HepG2 (cell line): ENCODE data around the gene HYI. TPM values are rescaled to one million over a fixed set of nuclear protein-coding genes. Genes with fewer than 3 reads are reported as not detected.
"Not testable (repeated sequence)": the region's sequence is repeated elsewhere in the genome, so short reads cannot be mapped to it uniquely, and the experiment has no call there.

Experiments
- ATAC-seq: fragments of 200-7000 bp; cut with Tn5 transposase; 3 replicates; pipeline ENCODE4 v1.9.1; 2020; ENCODE audit warnings: mild to moderate bottlenecking, moderate library complexity
- BruUV-seq: library from RNA; stranded (reverse); fragments of 400-500 nt; replicated peaks from 2 replicates; lab custom pipeline; 2021; lab: Mats Ljungman, UMichigan
- CTCF ChIA-PET: fragments of 300-600 bp; formaldehyde crosslinking; extraction: SDS; loops from one replicate; lab custom pipeline; 2021; ENCODE audit warnings: low total read pairs, inconsistent platforms, low intra/inter-chr PET ratio; lab: Yijun Ruan, JAX
- POLR2A ChIA-PET: fragments of 350-600 bp; sonication (Branson Sonifier 250); formaldehyde crosslinking; loops from one replicate; lab custom pipeline; 2020; ENCODE audit warnings: antibody characterized with exemption, inconsistent platforms; lab: Yijun Ruan, JAX
- DNase-seq: peaks from one replicate; pipeline ENCODE4 v3.0.0-alpha.2; 2015; ENCODE audit warnings: low spot score
- FAIRE-seq: peaks from 3 replicates; lab custom pipeline; 2011; peaks lifted over from hg19 to GRCh38; lab: Jason Lieb, UNC
- H2AFZ ChIP-seq: one replicate; pipeline ENCODE4 v1.6.1; 2011; ENCODE audit warnings: low read length, inconsistent platforms
- H3K27ac ChIP-seq: fragments of 300-600 bp; 3 replicates; pipeline ENCODE4 v1.8.0; 2011; ENCODE audit warnings: mixed run types, mild to moderate bottlenecking, mixed read lengths, low read length, inconsistent platforms; ENCODE audit not compliant: insufficient read depth; ENCODE audit errors: extremely low read length
- H3K27me3 ChIP-seq, 2 experiments: fragments of 200-600 bp in 1 of 2; 2 replicates in 1 of 2; 3 replicates in 1 of 2; pipeline versions ENCODE4 v1.6.0 to v1.8.0; 2011; ENCODE audit warnings: low read length in 2 of 2, mild to moderate bottlenecking in 2 of 2, moderate library complexity in 2 of 2, inconsistent platforms in 1 of 2; ENCODE audit not compliant: insufficient read depth in 2 of 2, control insufficient read depth in 1 of 2
- H3K36me3 ChIP-seq, 2 experiments: fragments of 200-600 bp in 1 of 2; replicated peaks in 1 of 2; 2 replicates in 1 of 2; 3 replicates in 1 of 2; pipeline versions ENCODE4 v1.5.1 to v1.8.0; 2011; ENCODE audit warnings: low read length in 2 of 2, inconsistent platforms in 1 of 2; ENCODE audit not compliant: insufficient read depth in 2 of 2, control insufficient read depth in 1 of 2
- H3K4me1 ChIP-seq: 2 replicates; pipeline ENCODE4 v1.5.1; 2012; ENCODE audit warnings: low read length, inconsistent platforms; ENCODE audit not compliant: insufficient read depth
- H3K4me2 ChIP-seq: 2 replicates; pipeline ENCODE4 v1.6.0; 2011; ENCODE audit warnings: low read depth, low read length, inconsistent platforms
- H3K4me3 ChIP-seq, 3 experiments: fragments of 200-600 bp in 1 of 3; sonication (generic), shearing (Covaris generic) in 1 of 3; replicated peaks in 1 of 3; 2 replicates each; pipeline ENCODE4 v1.5.1; 2011 to 2016; ENCODE audit warnings: low read length in 3 of 3, inconsistent platforms in 2 of 3, low read depth in 2 of 3, mild to moderate bottlenecking in 2 of 3, control low read depth in 1 of 3, mixed read lengths in 1 of 3; ENCODE audit not compliant: insufficient read depth in 1 of 3
- H3K79me2 ChIP-seq: one replicate; pipeline ENCODE4 v1.6.1; 2011; ENCODE audit warnings: low read length, inconsistent platforms; ENCODE audit not compliant: insufficient read depth
- H3K9ac ChIP-seq: 2 replicates; pipeline ENCODE4 v1.6.0; 2011; ENCODE audit warnings: mild to moderate bottlenecking, low read depth, low read length, inconsistent platforms; ENCODE audit not compliant: insufficient read depth
- H3K9me3 ChIP-seq: 2 replicates; pipeline ENCODE4 v1.5.1; 2012; ENCODE audit warnings: mild to moderate bottlenecking, low read length
- H4K20me1 ChIP-seq: 2 replicates; pipeline ENCODE4 v1.6.0; 2011; ENCODE audit warnings: inconsistent platforms, mild to moderate bottlenecking, low read length, moderate library complexity; ENCODE audit not compliant: insufficient read depth
- ZNF33B ChIP-seq: sonication (generic); formaldehyde crosslinking; IDR thresholded peaks from 2 replicates; pipeline ENCODE4 v1.5.1; 2020; ENCODE audit warnings: mild to moderate bottlenecking, missing genetic modification reagents
- ZNF577 ChIP-seq: sonication (generic); formaldehyde crosslinking; IDR thresholded peaks from 2 replicates; pipeline ENCODE4 v1.4.0; 2020; ENCODE audit warnings: mild to moderate bottlenecking, low read depth, missing genetic modification reagents, borderline replicate concordance
- ZNF614 ChIP-seq: IDR thresholded peaks from 2 replicates; pipeline ENCODE4 v1.6.1; 2018; ENCODE audit warnings: missing biosample characterization, missing genetic modification reagents, inconsistent platforms, borderline replicate concordance
- ZNF782 ChIP-seq: sonication (generic); formaldehyde crosslinking; IDR thresholded peaks from 2 replicates; pipeline ENCODE4 v1.4.0; 2020; ENCODE audit warnings: missing genetic modification reagents, mild to moderate bottlenecking, borderline replicate concordance
- ZNF83 ChIP-seq: sonication (generic); formaldehyde crosslinking; IDR thresholded peaks from 2 replicates; pipeline ENCODE4 v1.4.0; 2020; ENCODE audit warnings: missing genetic modification reagents, mild to moderate bottlenecking, borderline replicate concordance
- WGBS: methylation state at CpG from one replicate; pipeline ENCODE4 v1.1.6; 2017; ENCODE audit warnings: low lambda C conversion rate; 5-methylcytosine and 5-hydroxymethylcytosine counted together
- in situ Hi-C: cut with HindIII; loops from 2 replicates; pipeline ENCODE4 v1.10.0; 2017; ENCODE audit warnings: low pct_unique_long_range_greater_than_20kb; ENCODE audit not compliant: extremely low pct_ligation_motif_present
- intact Hi-C: fragments of 100-400 bp; cut with micrococcal nuclease; formaldehyde crosslinking; loops from one replicate; pipeline ENCODE4 v1.10.0; 2022; ENCODE audit not compliant: unreplicated experiment
- polyA plus RNA-seq, 8 experiments: library from polyadenylated mRNA; depleted of rRNA in 3 of 8; stranded (reverse) in 7 of 8; unstranded in 1 of 8; fragments of >200 nt; fragmentation: Illumina TruSeq in 4 of 8; extraction: Trizol in 4 of 8; gene quantifications; 2 replicates each; pipeline versions ENCODE4 v1.2.1 to v1.2.3, GENCODE V29; 2011 to 2016; ENCODE audit warnings: low read depth in 4 of 8, missing spikeins in 1 of 8, mixed read lengths in 1 of 8; ENCODE audit not compliant: insufficient read depth in 1 of 8
- total RNA-seq, 5 experiments: library from RNA; depleted of rRNA; stranded (reverse); fragments of >200 nt; fragmentation: Illumina TruSeq; extraction: Trizol; gene quantifications; 2 replicates each; pipeline ENCODE4 v1.2.3, GENCODE V29; 2016; ENCODE audit warnings: low read depth in 1 of 5
- TF ChIP-seq, protein P1 (sequence below): sonication (generic); formaldehyde crosslinking; IDR thresholded peaks from 2 replicates; pipeline ENCODE4 v1.8.0; 2022; ENCODE audit warnings: missing genetic modification reagents, low read depth, mild to moderate bottlenecking, borderline replicate concordance
- TF ChIP-seq, protein P2 (sequence below): sonication (generic); formaldehyde crosslinking; IDR thresholded peaks from 2 replicates; pipeline ENCODE4 v1.8.1; 2022; ENCODE audit warnings: low read depth, mild to moderate bottlenecking, missing genetic modification reagents
- TF ChIP-seq, protein P3 (sequence below): sonication (generic); formaldehyde crosslinking; IDR thresholded peaks from 2 replicates; pipeline ENCODE4 v1.4.0; 2020; ENCODE audit warnings: mild to moderate bottlenecking, missing genetic modification reagents
- TF ChIP-seq, protein P4 (sequence below): sonication (generic); formaldehyde crosslinking; IDR thresholded peaks from 2 replicates; pipeline ENCODE4 v1.5.0; 2020; ENCODE audit warnings: mild to moderate bottlenecking, missing genetic modification reagents

HYI gene
- total and polyA plus RNA-seq, 2 of the 13 experiments (the other 11 are each of a cell fraction or from before 2014, with no cell fraction given) = not detected

DNA sequence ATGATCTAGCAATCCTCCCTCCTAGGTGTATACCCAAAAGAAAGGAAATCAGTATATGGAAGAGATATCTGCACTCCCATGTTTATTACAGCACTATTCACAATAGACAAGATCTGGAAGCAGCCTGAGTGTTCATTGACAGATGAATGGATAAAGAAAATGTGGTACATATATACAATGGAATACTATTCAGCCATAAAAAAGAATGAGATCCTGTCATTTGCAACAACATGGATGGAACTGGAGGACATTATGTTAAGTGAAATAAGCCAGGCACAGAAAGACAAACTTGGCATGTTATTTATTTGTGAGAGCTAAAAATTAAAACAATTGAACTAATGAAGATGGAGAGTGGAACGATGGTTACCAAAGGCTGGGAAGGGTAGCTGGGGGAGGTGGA, 40.3 kb downstream of the HYI start:
- H3K27ac ChIP-seq, BruUV-seq, H3K9ac ChIP-seq, H2AFZ ChIP-seq, H3K4me3 ChIP-seq, H3K9me3 ChIP-seq, H3K27me3 ChIP-seq, intact Hi-C loops, H3K4me2 ChIP-seq, DNase-seq, H4K20me1 ChIP-seq, ATAC-seq, FAIRE-seq, H3K79me2 ChIP-seq: not testable (repeated sequence)
- Histone ChIP-seq H3K4me1 (peaks cover 12% of the 10 kb centered on the region), H3K36me3 (peaks cover 1 to 13% of the 10 kb centered on the region in 2 experiments; a peak in 2 of 5 replicates)
- POLR2A ChIA-PET = interaction anchor here (1.6 kb wide), 1 partner anchor 186 kb away, joined by 6 read pairs; no protein-coding TSS in a partner anchor
- WGBS = 93% methylated on average over 1 of the region's 1 CpG
- in situ Hi-C loops = loop anchor here (5.0 to 25.0 kb wide), 2 partner anchors 186 to 501 kb away; no protein-coding TSS in a partner anchor
- CTCF ChIA-PET = interaction anchor here (1.2 to 3.2 kb wide), 2 partner anchors 173 to 185 kb away, joined by 3 to 35 read pairs; no protein-coding TSS in a partner anchor

DNA sequence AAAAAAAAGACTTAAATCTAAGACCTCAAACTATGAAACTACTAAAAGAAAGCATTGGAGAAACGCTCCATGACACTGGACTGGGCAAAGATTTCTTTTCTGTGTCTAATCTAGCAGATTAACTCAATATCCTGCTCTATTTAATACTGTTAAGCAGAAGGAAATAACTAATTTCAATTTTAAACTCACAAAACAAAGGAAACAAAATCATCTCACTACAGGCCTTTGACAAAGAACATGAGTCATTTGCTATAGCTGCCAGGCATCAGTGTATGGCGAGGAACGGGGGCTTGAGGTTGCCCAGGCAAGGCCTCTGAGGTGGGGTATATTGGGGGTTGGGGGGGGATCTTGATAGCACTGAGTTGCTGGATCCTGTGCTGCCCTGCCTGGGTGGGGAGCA, 43.2 kb downstream of the HYI start:
- ATAC-seq (no peak), FAIRE-seq (no peak), DNase-seq (no peak)
- H3K4me3 ChIP-seq = no peak overlapping the region
- H3K79me2 ChIP-seq = no peaks in the 10 kb centered on the region
- ChIA-PET POLR2A (no interaction called here), CTCF (no interaction called here)
- H3K36me3 ChIP-seq = peaks cover 4 to 12% of the 10 kb centered on the region in 2 experiments; a peak in 2 of 5 replicates
- no peak overlapping the region for H3K4me2 ChIP-seq
- in situ Hi-C loops (loop anchor here (5.0 to 25.0 kb wide), 2 partner anchors 183 to 498 kb away; no protein-coding TSS in a partner anchor), intact Hi-C loops (no loop called here)
- no peaks in the 10 kb centered on the region for H4K20me1 ChIP-seq
- H3K9me3 ChIP-seq = no peaks in the 10 kb centered on the region
- no peaks in the 10 kb centered on the region for H3K27me3 ChIP-seq
- BruUV-seq = no TSS peak
- WGBS = 94% methylated on average over 3 of the region's 3 CpGs
- H3K27ac ChIP-seq = no peak overlapping the region
- H3K4me1 ChIP-seq = peaks cover 10% of the 10 kb centered on the region
- no peak overlapping the region for H2AFZ ChIP-seq
- no peak overlapping the region for H3K9ac ChIP-seq
- TF ChIP-seq ZNF782 (CRISPR knock-in tag) (no peak), ZNF33B (CRISPR knock-in tag) (no peak), ZNF577 (no peak), ZNF614 (CRISPR knock-in tag) (no peak), ZNF83 (CRISPR knock-in tag) (no peak)
- TF ChIP-seq, protein P1, sequence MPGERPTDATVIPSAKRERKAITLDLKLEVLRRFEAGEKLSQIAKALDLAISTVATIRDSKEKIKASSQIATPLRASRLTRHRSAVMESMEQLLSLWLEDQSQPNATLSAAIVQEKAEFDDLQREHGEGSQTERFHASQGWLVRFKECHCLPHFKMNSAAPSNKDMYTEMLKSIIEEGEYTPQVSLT (CRISPR knock-in tag) = no peak
- TF ChIP-seq, protein P2, sequence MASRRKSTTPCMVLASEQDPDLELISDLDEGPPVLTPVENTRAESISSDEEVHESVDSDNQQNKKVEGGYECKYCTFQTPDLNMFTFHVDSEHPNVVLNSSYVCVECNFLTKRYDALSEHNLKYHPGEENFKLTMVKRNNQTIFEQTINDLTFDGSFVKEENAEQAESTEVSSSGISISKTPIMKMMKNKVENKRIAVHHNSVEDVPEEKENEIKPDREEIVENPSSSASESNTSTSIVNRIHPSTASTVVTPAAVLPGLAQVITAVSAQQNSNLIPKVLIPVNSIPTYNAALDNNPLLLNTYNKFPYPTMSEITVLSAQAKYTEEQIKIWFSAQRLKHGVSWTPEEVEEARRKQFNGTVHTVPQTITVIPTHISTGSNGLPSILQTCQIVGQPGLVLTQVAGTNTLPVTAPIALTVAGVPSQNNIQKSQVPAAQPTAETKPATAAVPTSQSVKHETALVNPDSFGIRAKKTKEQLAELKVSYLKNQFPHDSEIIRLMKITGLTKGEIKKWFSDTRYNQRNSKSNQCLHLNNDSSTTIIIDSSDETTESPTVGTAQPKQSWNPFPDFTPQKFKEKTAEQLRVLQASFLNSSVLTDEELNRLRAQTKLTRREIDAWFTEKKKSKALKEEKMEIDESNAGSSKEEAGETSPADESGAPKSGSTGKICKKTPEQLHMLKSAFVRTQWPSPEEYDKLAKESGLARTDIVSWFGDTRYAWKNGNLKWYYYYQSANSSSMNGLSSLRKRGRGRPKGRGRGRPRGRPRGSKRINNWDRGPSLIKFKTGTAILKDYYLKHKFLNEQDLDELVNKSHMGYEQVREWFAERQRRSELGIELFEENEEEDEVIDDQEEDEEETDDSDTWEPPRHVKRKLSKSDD = no peak
- TF ChIP-seq, protein P3, sequence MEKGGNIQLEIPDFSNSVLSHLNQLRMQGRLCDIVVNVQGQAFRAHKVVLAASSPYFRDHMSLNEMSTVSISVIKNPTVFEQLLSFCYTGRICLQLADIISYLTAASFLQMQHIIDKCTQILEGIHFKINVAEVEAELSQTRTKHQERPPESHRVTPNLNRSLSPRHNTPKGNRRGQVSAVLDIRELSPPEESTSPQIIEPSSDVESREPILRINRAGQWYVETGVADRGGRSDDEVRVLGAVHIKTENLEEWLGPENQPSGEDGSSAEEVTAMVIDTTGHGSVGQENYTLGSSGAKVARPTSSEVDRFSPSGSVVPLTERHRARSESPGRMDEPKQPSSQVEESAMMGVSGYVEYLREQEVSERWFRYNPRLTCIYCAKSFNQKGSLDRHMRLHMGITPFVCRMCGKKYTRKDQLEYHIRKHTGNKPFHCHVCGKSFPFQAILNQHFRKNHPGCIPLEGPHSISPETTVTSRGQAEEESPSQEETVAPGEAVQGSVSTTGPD (CRISPR knock-in tag) = no peak
- TF ChIP-seq, protein P4, sequence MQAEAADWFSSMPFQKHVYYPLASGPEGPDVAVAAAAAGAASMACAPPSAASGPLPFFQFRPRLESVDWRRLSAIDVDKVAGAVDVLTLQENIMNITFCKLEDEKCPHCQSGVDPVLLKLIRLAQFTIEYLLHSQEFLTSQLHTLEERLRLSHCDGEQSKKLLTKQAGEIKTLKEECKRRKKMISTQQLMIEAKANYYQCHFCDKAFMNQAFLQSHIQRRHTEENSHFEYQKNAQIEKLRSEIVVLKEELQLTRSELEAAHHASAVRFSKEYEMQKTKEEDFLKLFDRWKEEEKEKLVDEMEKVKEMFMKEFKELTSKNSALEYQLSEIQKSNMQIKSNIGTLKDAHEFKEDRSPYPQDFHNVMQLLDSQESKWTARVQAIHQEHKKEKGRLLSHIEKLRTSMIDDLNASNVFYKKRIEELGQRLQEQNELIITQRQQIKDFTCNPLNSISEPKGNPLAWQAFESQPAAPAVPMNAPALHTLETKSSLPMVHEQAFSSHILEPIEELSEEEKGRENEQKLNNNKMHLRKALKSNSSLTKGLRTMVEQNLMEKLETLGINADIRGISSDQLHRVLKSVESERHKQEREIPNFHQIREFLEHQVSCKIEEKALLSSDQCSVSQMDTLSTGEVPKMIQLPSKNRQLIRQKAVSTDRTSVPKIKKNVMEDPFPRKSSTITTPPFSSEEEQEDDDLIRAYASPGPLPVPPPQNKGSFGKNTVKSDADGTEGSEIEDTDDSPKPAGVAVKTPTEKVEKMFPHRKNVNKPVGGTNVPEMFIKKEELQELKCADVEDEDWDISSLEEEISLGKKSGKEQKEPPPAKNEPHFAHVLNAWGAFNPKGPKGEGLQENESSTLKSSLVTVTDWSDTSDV (CRISPR knock-in tag) = no peak
